PC-3 (cell line): Measurements from ENCODE around the gene AUTS2.

Experiments used
- EZH2 ChIP-seq: fragments of 300-600 bp; sonication (generic); IDR thresholded peaks from one replicate; pipeline ENCODE4 v1.6.1; 2017; ENCODE audit warnings: antibody characterized with exemption, mild to moderate bottlenecking, low read length; ENCODE audit not compliant: unreplicated experiment
- TF ChIP-seq, protein P1 (sequence below): fragments of 300-600 bp; sonication (generic); conservative IDR thresholded peaks from 2 replicates; pipeline ENCODE4 v1.5.1; 2017; ENCODE audit warnings: antibody characterized with exemption, low read depth, mild to moderate bottlenecking, low read length

DNA sequence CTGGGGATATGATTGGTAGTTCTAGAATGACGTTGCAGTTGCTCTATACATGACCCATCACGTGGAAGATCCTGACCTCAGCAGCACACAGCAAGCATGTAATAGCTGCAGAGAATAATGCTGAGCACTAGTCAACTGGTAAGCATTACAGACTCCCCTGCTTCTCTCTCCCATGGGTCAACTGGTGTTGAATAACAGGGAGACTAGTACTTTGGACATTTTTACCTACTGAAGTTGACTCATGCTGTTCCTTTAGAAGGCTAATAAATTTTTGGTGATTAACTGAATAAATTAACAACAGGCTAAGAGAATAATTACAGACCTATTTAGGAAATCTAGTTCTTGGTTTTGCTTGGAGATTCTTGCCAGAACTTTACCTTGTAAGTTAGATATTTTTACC lies 234.1 kb downstream of the AUTS2 start:
- TF ChIP-seq, protein P1, sequence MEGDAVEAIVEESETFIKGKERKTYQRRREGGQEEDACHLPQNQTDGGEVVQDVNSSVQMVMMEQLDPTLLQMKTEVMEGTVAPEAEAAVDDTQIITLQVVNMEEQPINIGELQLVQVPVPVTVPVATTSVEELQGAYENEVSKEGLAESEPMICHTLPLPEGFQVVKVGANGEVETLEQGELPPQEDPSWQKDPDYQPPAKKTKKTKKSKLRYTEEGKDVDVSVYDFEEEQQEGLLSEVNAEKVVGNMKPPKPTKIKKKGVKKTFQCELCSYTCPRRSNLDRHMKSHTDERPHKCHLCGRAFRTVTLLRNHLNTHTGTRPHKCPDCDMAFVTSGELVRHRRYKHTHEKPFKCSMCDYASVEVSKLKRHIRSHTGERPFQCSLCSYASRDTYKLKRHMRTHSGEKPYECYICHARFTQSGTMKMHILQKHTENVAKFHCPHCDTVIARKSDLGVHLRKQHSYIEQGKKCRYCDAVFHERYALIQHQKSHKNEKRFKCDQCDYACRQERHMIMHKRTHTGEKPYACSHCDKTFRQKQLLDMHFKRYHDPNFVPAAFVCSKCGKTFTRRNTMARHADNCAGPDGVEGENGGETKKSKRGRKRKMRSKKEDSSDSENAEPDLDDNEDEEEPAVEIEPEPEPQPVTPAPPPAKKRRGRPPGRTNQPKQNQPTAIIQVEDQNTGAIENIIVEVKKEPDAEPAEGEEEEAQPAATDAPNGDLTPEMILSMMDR = no peak
- TF ChIP-seq EZH2 = no peak
